HCT116 (cell line): ENCODE data around the gene EPS15. TPM values are rescaled to one million over a fixed set of nuclear protein-coding genes. Genes with fewer than 3 reads are reported as not detected.

Experiments used
- ATAC-seq: fragments of 200-7000 bp; cut with Tn5 transposase; 2 replicates; pipeline ENCODE4 v1.9.1; 2020; ENCODE audit warnings: mild to moderate bottlenecking, moderate library complexity
- BruUV-seq: library from RNA; stranded (reverse); fragments of 400-500 nt; replicated peaks from 2 replicates; lab custom pipeline; 2021; lab: Mats Ljungman, UMichigan
- CTCF ChIA-PET: fragments of 300-600 bp; sonication (Branson Sonifier 250); formaldehyde crosslinking; loops from one replicate; lab custom pipeline; 2021; ENCODE audit warnings: antibody characterized with exemption; lab: Charles Lee
- POLR2A ChIA-PET: fragments of 300-600, 350-600 bp; sonication (Branson Sonifier 250); formaldehyde crosslinking; loops from one replicate; lab custom pipeline; 2021; ENCODE audit warnings: antibody characterized with exemption; lab: Charles Lee
- RAD21 ChIA-PET, 2 experiments: fragments of 300-600 bp; sonication (Branson Sonifier 250); formaldehyde crosslinking; loops; one replicate each; lab custom pipeline; 2023; ENCODE audit warnings: low total read pairs in 2 of 2; ENCODE audit not compliant: uncharacterized antibody in 2 of 2, unreplicated experiment in 2 of 2, low non-redundant PET in 1 of 2; lab: Charles Lee
- DNase-seq: peaks from one replicate; pipeline ENCODE4 v3.0.0-alpha.2; 2010; ENCODE audit warnings: low read depth, low spot score
- H2AFZ ChIP-seq: fragments of 200-600 bp; shearing (Covaris generic), sonication (generic); 2 replicates; pipeline ENCODE4 v1.6.1; 2017; ENCODE audit warnings: low read depth, mixed run types, mixed read lengths, antibody characterized with exemption, low read length; ENCODE audit not compliant: poor library complexity, severe bottlenecking
- H3K27ac ChIP-seq: 2 replicates; pipeline ENCODE4 v1.5.1; 2012; ENCODE audit warnings: low read depth, low read length
- H3K27me3 ChIP-seq: fragments of 200-600 bp; sonication (generic); 2 replicates; pipeline ENCODE4 v1.6.1; 2016; ENCODE audit warnings: mixed run types, low read length, mixed read lengths; ENCODE audit not compliant: insufficient read depth
- H3K36me3 ChIP-seq, 2 experiments: fragments of 200-500 bp in 1 of 2; fragments of 200-600 bp in 1 of 2; sonication (Bioruptor generic) in 1 of 2; sonication (generic) in 1 of 2; 2 replicates each; pipeline versions ENCODE4 v1.5.1 to v1.6.1; 2014 to 2016; ENCODE audit warnings: low read length in 2 of 2, inconsistent platforms in 1 of 2, mixed read lengths in 1 of 2, mixed run types in 1 of 2; ENCODE audit not compliant: insufficient read depth in 2 of 2, control insufficient read depth in 1 of 2
- H3K4me1 ChIP-seq, 2 experiments: fragments of 200-600 bp in 1 of 2; sonication (generic) in 1 of 2; 2 replicates each; pipeline versions ENCODE4 v1.5.1 to v1.6.1; 2012 to 2017; ENCODE audit warnings: low read length in 2 of 2, inconsistent platforms in 1 of 2, mild to moderate bottlenecking in 1 of 2, mixed read lengths in 1 of 2, mixed run types in 1 of 2, moderate library complexity in 1 of 2; ENCODE audit not compliant: insufficient read depth in 2 of 2, control insufficient read depth in 1 of 2
- H3K4me2 ChIP-seq: fragments of 200-600 bp; sonication (generic); 2 replicates; pipeline ENCODE4 v1.6.1; 2017; ENCODE audit warnings: mixed run types, low read length, mixed read lengths
- H3K4me3 ChIP-seq, 2 experiments: fragments of 200-600 bp in 1 of 2; sonication (generic) in 1 of 2; replicated peaks in 1 of 2; 2 replicates each; pipeline ENCODE4 v1.5.1; 2011 to 2016; ENCODE audit warnings: low read length in 2 of 2, control low read depth in 1 of 2, low read depth in 1 of 2, mild to moderate bottlenecking in 1 of 2, mixed read lengths in 1 of 2, mixed run types in 1 of 2
- H3K79me2 ChIP-seq: fragments of 200-600 bp; sonication (generic); 2 replicates; pipeline ENCODE4 v1.6.1; 2017; ENCODE audit warnings: mild to moderate bottlenecking, mixed run types, low read length, moderate library complexity, mixed read lengths; ENCODE audit not compliant: insufficient read depth
- H3K9ac ChIP-seq: fragments of 200-600 bp; sonication (generic); 2 replicates; pipeline ENCODE4 v1.6.1; 2016; ENCODE audit warnings: low read length, mixed read lengths
- H3K9me2 ChIP-seq: fragments of 200-600 bp; sonication (generic), shearing (Covaris generic); 2 replicates; pipeline ENCODE4 v1.6.1; 2017; ENCODE audit warnings: mixed run types, mild to moderate bottlenecking, moderate library complexity; ENCODE audit not compliant: insufficient read depth
- H3K9me3 ChIP-seq, 2 experiments: fragments of 200-500 bp in 1 of 2; fragments of 200-600 bp in 1 of 2; sonication (Bioruptor generic) in 1 of 2; sonication (generic) in 1 of 2; 2 replicates each; pipeline ENCODE4 v1.6.1; 2014 to 2017; ENCODE audit warnings: low read length in 2 of 2, mixed read lengths in 2 of 2, inconsistent platforms in 1 of 2, low read depth in 1 of 2, mild to moderate bottlenecking in 1 of 2, mixed run types in 1 of 2, moderate library complexity in 1 of 2; ENCODE audit not compliant: control insufficient read depth in 1 of 2, insufficient read depth in 1 of 2
- H4K20me1 ChIP-seq: fragments of 200-600 bp; sonication (generic), shearing (Covaris generic); 2 replicates; pipeline ENCODE4 v1.6.1; 2017; ENCODE audit warnings: mixed run types, mild to moderate bottlenecking, moderate library complexity; ENCODE audit not compliant: insufficient read depth
- CBX3 ChIP-seq: IDR thresholded peaks from 2 replicates; pipeline ENCODE4 v1.6.1; 2012; ENCODE audit warnings: low read depth
- CEBPB ChIP-seq: IDR thresholded peaks from 2 replicates; pipeline ENCODE4 v1.6.1; 2012; ENCODE audit warnings: low read depth
- EZH2phosphoT487 ChIP-seq: fragments of 200-600 bp; IDR thresholded peaks from 2 replicates; pipeline ENCODE4 v1.6.1; 2018; ENCODE audit warnings: antibody characterized with exemption, borderline replicate concordance
- FOSL1 ChIP-seq: IDR thresholded peaks from 2 replicates; pipeline ENCODE4 v1.6.1; 2012; ENCODE audit warnings: low read depth
- MAX ChIP-seq: IDR thresholded peaks from 2 replicates; pipeline ENCODE4 v1.6.1; 2012
- POLR2A ChIP-seq: IDR thresholded peaks from 2 replicates; pipeline ENCODE4 v1.7.0; 2011; ENCODE audit warnings: borderline replicate concordance; ENCODE audit not compliant: insufficient read depth, insufficient read length; ENCODE audit errors: extremely low read depth
- RAD21 ChIP-seq: IDR thresholded peaks from 2 replicates; pipeline ENCODE4 v1.6.1; 2012; ENCODE audit warnings: low read depth, mild to moderate bottlenecking
- SIN3A ChIP-seq: IDR thresholded peaks from 2 replicates; pipeline ENCODE4 v1.6.1; 2012; ENCODE audit warnings: low read depth
- SP1 ChIP-seq: IDR thresholded peaks from 2 replicates; pipeline ENCODE4 v1.6.1; 2012; ENCODE audit warnings: low read depth
- SRF ChIP-seq: IDR thresholded peaks from 2 replicates; pipeline ENCODE4 v1.6.1; 2012; ENCODE audit warnings: low read depth
- YY1 ChIP-seq: IDR thresholded peaks from 2 replicates; pipeline ENCODE4 v1.6.1; 2011; ENCODE audit warnings: low read length, low read depth, moderate library complexity, mild to moderate bottlenecking; ENCODE audit not compliant: insufficient replicate concordance; ENCODE audit errors: extremely low read depth
- ZFX ChIP-seq: fragments of 450-650 bp; IDR thresholded peaks from 2 replicates; pipeline ENCODE4 v1.6.1; 2017
- ZNF274 ChIP-seq: fragments of 200-500 bp; sonication (Bioruptor generic); IDR thresholded peaks from 2 replicates; pipeline ENCODE4 v1.6.1; 2014; ENCODE audit warnings: mild to moderate bottlenecking, low read depth, low read length, inconsistent platforms
- intact Hi-C: fragments of 100-400 bp; cut with micrococcal nuclease; formaldehyde crosslinking; loops from 2 replicates; pipeline ENCODE4 v1.10.0; 2022
- total RNA-seq: library from RNA; stranded (reverse); gene quantifications from one replicate; pipeline ENCODE4 v1.2.1, GENCODE V29; 2021; ENCODE audit not compliant: unreplicated experiment
- TF ChIP-seq, protein P1 (sequence below): IDR thresholded peaks from 2 replicates; pipeline ENCODE4 v1.6.1; 2012
- TF ChIP-seq, protein P2 (sequence below): IDR thresholded peaks from 2 replicates; pipeline ENCODE4 v1.6.1; 2011; ENCODE audit warnings: mild to moderate bottlenecking, low read length, moderate library complexity; ENCODE audit not compliant: insufficient replicate concordance; ENCODE audit errors: extremely low read depth
- TF ChIP-seq, protein P3 (sequence below): IDR thresholded peaks from 2 replicates; pipeline ENCODE4 v1.6.1; 2012; ENCODE audit warnings: low read depth

EPS15 gene
- total RNA-seq, 1 experiment from 2014 or later = 41.2 TPM

- H3K4me3 ChIP-seq = no peak overlapping the region
- ATAC-seq (no peak), DNase-seq (no peak)
- peaks cover 4% of the 10 kb centered on the region in 2 experiments; a peak in 1 of 4 replicates for H3K36me3 ChIP-seq
- TF ChIP-seq ZNF274 (no peak), RAD21 (no peak), YY1 (no peak), POLR2A (no peak), CEBPB (no peak)
- TF ChIP-seq, protein P1, sequence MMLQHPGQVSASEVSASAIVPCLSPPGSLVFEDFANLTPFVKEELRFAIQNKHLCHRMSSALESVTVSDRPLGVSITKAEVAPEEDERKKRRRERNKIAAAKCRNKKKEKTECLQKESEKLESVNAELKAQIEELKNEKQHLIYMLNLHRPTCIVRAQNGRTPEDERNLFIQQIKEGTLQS = no peak
- TF ChIP-seq, protein P2, sequence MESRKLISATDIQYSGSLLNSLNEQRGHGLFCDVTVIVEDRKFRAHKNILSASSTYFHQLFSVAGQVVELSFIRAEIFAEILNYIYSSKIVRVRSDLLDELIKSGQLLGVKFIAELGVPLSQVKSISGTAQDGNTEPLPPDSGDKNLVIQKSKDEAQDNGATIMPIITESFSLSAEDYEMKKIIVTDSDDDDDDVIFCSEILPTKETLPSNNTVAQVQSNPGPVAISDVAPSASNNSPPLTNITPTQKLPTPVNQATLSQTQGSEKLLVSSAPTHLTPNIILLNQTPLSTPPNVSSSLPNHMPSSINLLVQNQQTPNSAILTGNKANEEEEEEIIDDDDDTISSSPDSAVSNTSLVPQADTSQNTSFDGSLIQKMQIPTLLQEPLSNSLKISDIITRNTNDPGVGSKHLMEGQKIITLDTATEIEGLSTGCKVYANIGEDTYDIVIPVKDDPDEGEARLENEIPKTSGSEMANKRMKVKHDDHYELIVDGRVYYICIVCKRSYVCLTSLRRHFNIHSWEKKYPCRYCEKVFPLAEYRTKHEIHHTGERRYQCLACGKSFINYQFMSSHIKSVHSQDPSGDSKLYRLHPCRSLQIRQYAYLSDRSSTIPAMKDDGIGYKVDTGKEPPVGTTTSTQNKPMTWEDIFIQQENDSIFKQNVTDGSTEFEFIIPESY = no peak
- H3K79me2 ChIP-seq = no peaks in the 10 kb centered on the region
- intact Hi-C loops = no loop called here
- H3K4me2 ChIP-seq = no peak overlapping the region
- no peak overlapping the region for H3K27ac ChIP-seq
- H3K9me3 ChIP-seq = no peaks in the 10 kb centered on the region
- ChIA-PET POLR2A (no interaction called here), CTCF (no interaction called here), RAD21 (interaction anchor here in 1 of 2 experiments (0.6 kb wide), 1 partner anchor 18 kb away, joined by 3 read pairs; no protein-coding TSS in a partner anchor)
- no peak overlapping the region for H2AFZ ChIP-seq
- H3K4me1 ChIP-seq = peaks cover 2 to 7% of the 10 kb centered on the region in 2 experiments; a peak in 2 of 4 replicates
- no peaks in the 10 kb centered on the region for H4K20me1 ChIP-seq
- BruUV-seq = no TSS peak
- H3K27me3 ChIP-seq = no peaks in the 10 kb centered on the region
- no peaks in the 10 kb centered on the region for H3K9me2 ChIP-seq
- no peak overlapping the region for H3K9ac ChIP-seq
Observed at GRCh38 chr1:51355382-51355781, 163.7 kb downstream of the EPS15 start.

GRCh38 chr1:51354416-51354815, 164.7 kb downstream of the EPS15 start:
- POLR2A ChIA-PET = no interaction called here
- ATAC-seq = no peak

More at GRCh38 chr1:51354416-51354815, 164.7 kb downstream of the EPS15 start:
- CTCF ChIA-PET = no interaction called here
- intact Hi-C loops = no loop called here
- Histone ChIP-seq H2AFZ (no peak overlapping the region), H3K27ac (no peak overlapping the region), H3K9me2 (no peaks in the 10 kb centered on the region), H3K4me1 (peaks cover 2 to 7% of the 10 kb centered on the region in 2 experiments; a peak in 2 of 4 replicates), H3K79me2 (no peaks in the 10 kb centered on the region), H3K36me3 (peaks cover 4% of the 10 kb centered on the region in 2 experiments; a peak in 1 of 4 replicates), H3K4me3 (no peak overlapping the region), H4K20me1 (no peaks in the 10 kb centered on the region), H3K4me2 (no peak overlapping the region), H3K9ac (no peak overlapping the region), H3K9me3 (no peaks in the 10 kb centered on the region), H3K27me3 (no peaks in the 10 kb centered on the region)
- BruUV-seq = no TSS peak
- RAD21 ChIA-PET = no interaction called here
- DNase-seq = no peak
- TF ChIP-seq, protein P3, sequence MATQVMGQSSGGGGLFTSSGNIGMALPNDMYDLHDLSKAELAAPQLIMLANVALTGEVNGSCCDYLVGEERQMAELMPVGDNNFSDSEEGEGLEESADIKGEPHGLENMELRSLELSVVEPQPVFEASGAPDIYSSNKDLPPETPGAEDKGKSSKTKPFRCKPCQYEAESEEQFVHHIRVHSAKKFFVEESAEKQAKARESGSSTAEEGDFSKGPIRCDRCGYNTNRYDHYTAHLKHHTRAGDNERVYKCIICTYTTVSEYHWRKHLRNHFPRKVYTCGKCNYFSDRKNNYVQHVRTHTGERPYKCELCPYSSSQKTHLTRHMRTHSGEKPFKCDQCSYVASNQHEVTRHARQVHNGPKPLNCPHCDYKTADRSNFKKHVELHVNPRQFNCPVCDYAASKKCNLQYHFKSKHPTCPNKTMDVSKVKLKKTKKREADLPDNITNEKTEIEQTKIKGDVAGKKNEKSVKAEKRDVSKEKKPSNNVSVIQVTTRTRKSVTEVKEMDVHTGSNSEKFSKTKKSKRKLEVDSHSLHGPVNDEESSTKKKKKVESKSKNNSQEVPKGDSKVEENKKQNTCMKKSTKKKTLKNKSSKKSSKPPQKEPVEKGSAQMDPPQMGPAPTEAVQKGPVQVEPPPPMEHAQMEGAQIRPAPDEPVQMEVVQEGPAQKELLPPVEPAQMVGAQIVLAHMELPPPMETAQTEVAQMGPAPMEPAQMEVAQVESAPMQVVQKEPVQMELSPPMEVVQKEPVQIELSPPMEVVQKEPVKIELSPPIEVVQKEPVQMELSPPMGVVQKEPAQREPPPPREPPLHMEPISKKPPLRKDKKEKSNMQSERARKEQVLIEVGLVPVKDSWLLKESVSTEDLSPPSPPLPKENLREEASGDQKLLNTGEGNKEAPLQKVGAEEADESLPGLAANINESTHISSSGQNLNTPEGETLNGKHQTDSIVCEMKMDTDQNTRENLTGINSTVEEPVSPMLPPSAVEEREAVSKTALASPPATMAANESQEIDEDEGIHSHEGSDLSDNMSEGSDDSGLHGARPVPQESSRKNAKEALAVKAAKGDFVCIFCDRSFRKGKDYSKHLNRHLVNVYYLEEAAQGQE = no peak
- no peak for TF ChIP-seq ZFX
- TF ChIP-seq FOSL1 = no peak
- no peak for TF ChIP-seq SP1
- no peak for TF ChIP-seq CBX3
- TF ChIP-seq SIN3A = no peak
- TF ChIP-seq POLR2A = no peak
- TF ChIP-seq SRF = no peak
- no peak for TF ChIP-seq MAX
- no peak for TF ChIP-seq EZH2phosphoT487
